HepG2 (cell line): ENCODE measurements around the gene HCFC1R1. TPM values are rescaled to one million over a fixed set of nuclear protein-coding genes. Genes with fewer than 3 reads are reported as not detected.
A peak's percentile ranks its signal among the peaks of the same experiment; 100 is the strongest.

Experiments used
- AKAP8 ChIP-seq: sonication (generic); formaldehyde crosslinking; IDR thresholded peaks from 2 replicates; pipeline ENCODE4 v1.5.1; 2020; ENCODE audit warnings: mild to moderate bottlenecking, missing genetic modification reagents
- ASH2L ChIP-seq: fragments of 300-600, 200-600 bp; sonication (generic); IDR thresholded peaks from 2 replicates; pipeline ENCODE4 v1.7.0; 2017; ENCODE audit warnings: low read depth, mild to moderate bottlenecking, moderate library complexity, mixed read lengths, low read length; ENCODE audit not compliant: insufficient read length
- CEBPB ChIP-seq: IDR thresholded peaks from 2 replicates; pipeline ENCODE4 v1.6.1; 2011; ENCODE audit warnings: low read depth, low read length, improper control_type of control experiment, borderline replicate concordance
- FOSL2 ChIP-seq: sonication (generic); formaldehyde crosslinking; IDR thresholded peaks from 2 replicates; pipeline ENCODE4 v1.4.0; 2020; ENCODE audit warnings: missing genetic modification reagents
- HDAC1 ChIP-seq: sonication (generic); formaldehyde crosslinking; IDR thresholded peaks from 2 replicates; pipeline ENCODE4 v1.5.1; 2020; ENCODE audit warnings: mild to moderate bottlenecking, missing genetic modification reagents
- HMG20A ChIP-seq: IDR thresholded peaks from 2 replicates; pipeline ENCODE4 v1.6.1; 2016; ENCODE audit warnings: borderline replicate concordance
- HNRNPLL ChIP-seq: fragments of 200-400 bp; formaldehyde crosslinking; IDR thresholded peaks from 2 replicates; pipeline ENCODE4 v1.6.1; 2017; ENCODE audit warnings: mild to moderate bottlenecking, low read depth, low read length; ENCODE audit not compliant: poor library complexity, severe bottlenecking
- MEIS1 ChIP-seq: sonication (generic); formaldehyde crosslinking; IDR thresholded peaks from 2 replicates; pipeline ENCODE4 v1.9.0; 2021; ENCODE audit warnings: mild to moderate bottlenecking, missing genetic modification reagents, moderate library complexity, borderline replicate concordance
- MYC ChIP-seq: sonication (generic); formaldehyde crosslinking; IDR thresholded peaks from 2 replicates; pipeline ENCODE4 v1.9.0; 2021; ENCODE audit warnings: missing genetic modification reagents, borderline replicate concordance
- PHF21A ChIP-seq: sonication (generic); formaldehyde crosslinking; IDR thresholded peaks from 2 replicates; pipeline ENCODE4 v1.5.0; 2020; ENCODE audit warnings: mild to moderate bottlenecking, missing genetic modification reagents
- RARG ChIP-seq: sonication (generic); formaldehyde crosslinking; IDR thresholded peaks from 2 replicates; pipeline ENCODE4 v1.4.0; 2020; ENCODE audit warnings: low read depth, mild to moderate bottlenecking, missing genetic modification reagents
- SNRNP70 ChIP-seq: fragments of 200-400 bp; formaldehyde crosslinking; IDR thresholded peaks from 2 replicates; pipeline ENCODE4 v1.6.1; 2017; ENCODE audit warnings: mild to moderate bottlenecking, low read depth, low read length, moderate library complexity
- SOX6 ChIP-seq, 2 experiments: fragments of 450-650 bp in 1 of 2; sonication (generic) in 1 of 2; formaldehyde crosslinking in 1 of 2; IDR thresholded peaks; 2 replicates each; pipeline versions ENCODE4 v1.4.0 to v1.6.1; 2017 to 2020; ENCODE audit warnings: antibody characterized with exemption in 1 of 2, mild to moderate bottlenecking in 1 of 2, missing genetic modification reagents in 1 of 2
- ZNF614 ChIP-seq: IDR thresholded peaks from 2 replicates; pipeline ENCODE4 v1.6.1; 2018; ENCODE audit warnings: missing biosample characterization, missing genetic modification reagents, inconsistent platforms, borderline replicate concordance
- polyA plus RNA-seq, 8 experiments: library from polyadenylated mRNA; depleted of rRNA in 3 of 8; stranded (reverse) in 7 of 8; unstranded in 1 of 8; fragments of >200 nt; fragmentation: Illumina TruSeq in 4 of 8; extraction: Trizol in 4 of 8; gene quantifications; 2 replicates each; pipeline versions ENCODE4 v1.2.1 to v1.2.3, GENCODE V29; 2011 to 2016; ENCODE audit warnings: low read depth in 4 of 8, missing spikeins in 1 of 8, mixed read lengths in 1 of 8; ENCODE audit not compliant: insufficient read depth in 1 of 8
- total RNA-seq, 5 experiments: library from RNA; depleted of rRNA; stranded (reverse); fragments of >200 nt; fragmentation: Illumina TruSeq; extraction: Trizol; gene quantifications; 2 replicates each; pipeline ENCODE4 v1.2.3, GENCODE V29; 2016; ENCODE audit warnings: low read depth in 1 of 5
- TF ChIP-seq, protein P1 (sequence below): sonication (generic); formaldehyde crosslinking; IDR thresholded peaks from 2 replicates; pipeline ENCODE4 v1.5.1; 2020; ENCODE audit warnings: missing genetic modification reagents, mild to moderate bottlenecking, borderline replicate concordance
- TF ChIP-seq, protein P2 (sequence below): sonication (generic); formaldehyde crosslinking; IDR thresholded peaks from 2 replicates; pipeline ENCODE4 v1.9.0; 2022; ENCODE audit warnings: low read depth, missing genetic modification reagents
- TF ChIP-seq, protein P3 (sequence below), 2 experiments: sonication (generic) in 1 of 2; formaldehyde crosslinking in 1 of 2; IDR thresholded peaks; 2 replicates each; pipeline versions ENCODE4 v1.4.0 to v1.6.1; 2018 to 2020; ENCODE audit warnings: missing genetic modification reagents in 2 of 2, borderline replicate concordance in 1 of 2, low read depth in 1 of 2, mild to moderate bottlenecking in 1 of 2, missing biosample characterization in 1 of 2
- TF ChIP-seq, protein P4 (sequence below): sonication (generic); formaldehyde crosslinking; IDR thresholded peaks from 2 replicates; pipeline ENCODE4 v1.4.0; 2020; ENCODE audit warnings: mild to moderate bottlenecking, missing genetic modification reagents
- TF ChIP-seq, protein P5 (sequence below): IDR thresholded peaks from 2 replicates; pipeline ENCODE4 v1.6.1; 2012; ENCODE audit warnings: low read length, improper control_type of control experiment

Gene HCFC1R1
- total and polyA plus RNA-seq, 2 of the 13 experiments (the other 11 are each of a cell fraction or from before 2014, with no cell fraction given), result 13.8 to 16.1 TPM

DNA sequence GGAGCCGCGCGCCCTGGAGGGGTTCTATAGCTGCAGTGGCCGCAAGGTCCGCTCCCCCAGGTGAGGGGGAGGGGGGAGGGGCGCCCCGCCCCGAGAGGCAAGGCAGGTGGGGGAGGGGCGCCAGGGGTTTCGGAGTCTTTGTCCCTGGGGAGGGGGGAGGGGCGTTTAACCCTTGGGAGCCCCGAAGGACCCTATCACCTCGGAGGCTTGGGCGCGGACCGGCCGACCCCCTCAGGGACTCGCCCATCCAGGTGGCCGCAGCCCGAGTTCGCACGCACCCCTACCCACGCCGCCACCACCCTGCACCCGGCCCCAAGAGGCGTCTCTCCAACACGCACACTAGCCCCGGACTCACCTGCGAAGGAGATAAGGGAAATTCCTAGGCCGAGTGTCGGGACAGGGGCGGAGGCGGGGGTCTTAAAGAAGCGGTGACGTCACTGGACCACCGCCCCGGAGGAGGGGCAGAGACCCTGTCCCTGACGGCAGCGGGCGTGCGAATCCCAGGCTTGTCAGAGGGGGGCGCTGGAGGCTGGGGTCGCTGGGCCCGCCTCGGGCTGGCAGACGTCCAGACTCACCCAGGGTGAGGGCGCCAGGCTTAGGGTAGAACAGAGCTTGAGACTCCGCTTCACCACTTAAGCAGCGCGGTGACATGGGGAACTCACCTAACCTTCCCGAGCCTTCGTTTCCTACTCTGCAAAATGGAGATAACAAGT, 5.8 kb downstream of the HCFC1R1 start, which contains the start of gene CLDN6 (continued):
- TF ChIP-seq, protein P1, sequence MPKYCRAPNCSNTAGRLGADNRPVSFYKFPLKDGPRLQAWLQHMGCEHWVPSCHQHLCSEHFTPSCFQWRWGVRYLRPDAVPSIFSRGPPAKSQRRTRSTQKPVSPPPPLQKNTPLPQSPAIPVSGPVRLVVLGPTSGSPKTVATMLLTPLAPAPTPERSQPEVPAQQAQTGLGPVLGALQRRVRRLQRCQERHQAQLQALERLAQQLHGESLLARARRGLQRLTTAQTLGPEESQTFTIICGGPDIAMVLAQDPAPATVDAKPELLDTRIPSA, result no peak
- TF ChIP-seq, protein P2, sequence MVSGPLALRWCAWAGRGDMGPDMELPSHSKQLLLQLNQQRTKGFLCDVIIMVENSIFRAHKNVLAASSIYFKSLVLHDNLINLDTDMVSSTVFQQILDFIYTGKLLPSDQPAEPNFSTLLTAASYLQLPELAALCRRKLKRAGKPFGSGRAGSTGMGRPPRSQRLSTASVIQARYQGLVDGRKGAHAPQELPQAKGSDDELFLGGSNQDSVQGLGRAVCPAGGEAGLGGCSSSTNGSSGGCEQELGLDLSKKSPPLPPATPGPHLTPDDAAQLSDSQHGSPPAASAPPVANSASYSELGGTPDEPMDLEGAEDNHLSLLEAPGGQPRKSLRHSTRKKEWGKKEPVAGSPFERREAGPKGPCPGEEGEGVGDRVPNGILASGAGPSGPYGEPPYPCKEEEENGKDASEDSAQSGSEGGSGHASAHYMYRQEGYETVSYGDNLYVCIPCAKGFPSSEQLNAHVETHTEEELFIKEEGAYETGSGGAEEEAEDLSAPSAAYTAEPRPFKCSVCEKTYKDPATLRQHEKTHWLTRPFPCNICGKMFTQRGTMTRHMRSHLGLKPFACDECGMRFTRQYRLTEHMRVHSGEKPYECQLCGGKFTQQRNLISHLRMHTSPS (CRISPR knock-in tag), result 0 out of 2 replicates have a peak, but pooled peaks have one; percentile 48
- TF ChIP-seq FOSL2 (CRISPR knock-in tag), result peak; percentile 33; the same call in 1 of the 2 replicates
- TF ChIP-seq, protein P3, sequence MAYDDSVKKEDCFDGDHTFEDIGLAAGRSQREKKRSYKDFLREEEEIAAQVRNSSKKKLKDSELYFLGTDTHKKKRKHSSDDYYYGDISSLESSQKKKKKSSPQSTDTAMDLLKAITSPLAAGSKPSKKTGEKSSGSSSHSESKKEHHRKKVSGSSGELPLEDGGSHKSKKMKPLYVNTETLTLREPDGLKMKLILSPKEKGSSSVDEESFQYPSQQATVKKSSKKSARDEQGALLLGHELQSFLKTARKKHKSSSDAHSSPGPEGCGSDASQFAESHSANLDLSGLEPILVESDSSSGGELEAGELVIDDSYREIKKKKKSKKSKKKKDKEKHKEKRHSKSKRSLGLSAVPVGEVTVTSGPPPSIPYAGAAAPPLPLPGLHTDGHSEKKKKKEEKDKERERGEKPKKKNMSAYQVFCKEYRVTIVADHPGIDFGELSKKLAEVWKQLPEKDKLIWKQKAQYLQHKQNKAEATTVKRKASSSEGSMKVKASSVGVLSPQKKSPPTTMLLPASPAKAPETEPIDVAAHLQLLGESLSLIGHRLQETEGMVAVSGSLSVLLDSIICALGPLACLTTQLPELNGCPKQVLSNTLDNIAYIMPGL (CRISPR knock-in tag; IDR thresholded peaks at IDR 0.05; ENCODE audit: borderline replicate concordance in 1 of 2, low read depth in 1 of 2), result peak; percentile 24 to 32; a peak in 3 of 4 replicates
- TF ChIP-seq, protein P4, sequence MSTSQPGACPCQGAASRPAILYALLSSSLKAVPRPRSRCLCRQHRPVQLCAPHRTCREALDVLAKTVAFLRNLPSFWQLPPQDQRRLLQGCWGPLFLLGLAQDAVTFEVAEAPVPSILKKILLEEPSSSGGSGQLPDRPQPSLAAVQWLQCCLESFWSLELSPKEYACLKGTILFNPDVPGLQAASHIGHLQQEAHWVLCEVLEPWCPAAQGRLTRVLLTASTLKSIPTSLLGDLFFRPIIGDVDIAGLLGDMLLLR, result 0 out of 2 replicates have a peak, but pooled peaks have one; percentile 18
- no peak for TF ChIP-seq MEIS1 (CRISPR knock-in tag)
- TF ChIP-seq SNRNP70, result no peak
- no peak for TF ChIP-seq HMG20A (CRISPR knock-in tag)
- TF ChIP-seq ASH2L, result no peak
- TF ChIP-seq PHF21A (CRISPR knock-in tag), result no peak
- TF ChIP-seq AKAP8 (CRISPR knock-in tag), result no peak
- TF ChIP-seq MYC (CRISPR knock-in tag), result peak; percentile 25; the same call in 1 of the 2 replicates
- no peak for TF ChIP-seq RARG (CRISPR knock-in tag)
- TF ChIP-seq, protein P5, sequence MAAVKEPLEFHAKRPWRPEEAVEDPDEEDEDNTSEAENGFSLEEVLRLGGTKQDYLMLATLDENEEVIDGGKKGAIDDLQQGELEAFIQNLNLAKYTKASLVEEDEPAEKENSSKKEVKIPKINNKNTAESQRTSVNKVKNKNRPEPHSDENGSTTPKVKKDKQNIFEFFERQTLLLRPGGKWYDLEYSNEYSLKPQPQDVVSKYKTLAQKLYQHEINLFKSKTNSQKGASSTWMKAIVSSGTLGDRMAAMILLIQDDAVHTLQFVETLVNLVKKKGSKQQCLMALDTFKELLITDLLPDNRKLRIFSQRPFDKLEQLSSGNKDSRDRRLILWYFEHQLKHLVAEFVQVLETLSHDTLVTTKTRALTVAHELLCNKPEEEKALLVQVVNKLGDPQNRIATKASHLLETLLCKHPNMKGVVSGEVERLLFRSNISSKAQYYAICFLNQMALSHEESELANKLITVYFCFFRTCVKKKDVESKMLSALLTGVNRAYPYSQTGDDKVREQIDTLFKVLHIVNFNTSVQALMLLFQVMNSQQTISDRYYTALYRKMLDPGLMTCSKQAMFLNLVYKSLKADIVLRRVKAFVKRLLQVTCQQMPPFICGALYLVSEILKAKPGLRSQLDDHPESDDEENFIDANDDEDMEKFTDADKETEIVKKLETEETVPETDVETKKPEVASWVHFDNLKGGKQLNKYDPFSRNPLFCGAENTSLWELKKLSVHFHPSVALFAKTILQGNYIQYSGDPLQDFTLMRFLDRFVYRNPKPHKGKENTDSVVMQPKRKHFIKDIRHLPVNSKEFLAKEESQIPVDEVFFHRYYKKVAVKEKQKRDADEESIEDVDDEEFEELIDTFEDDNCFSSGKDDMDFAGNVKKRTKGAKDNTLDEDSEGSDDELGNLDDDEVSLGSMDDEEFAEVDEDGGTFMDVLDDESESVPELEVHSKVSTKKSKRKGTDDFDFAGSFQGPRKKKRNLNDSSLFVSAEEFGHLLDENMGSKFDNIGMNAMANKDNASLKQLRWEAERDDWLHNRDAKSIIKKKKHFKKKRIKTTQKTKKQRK, result no peak
- TF ChIP-seq HDAC1 (CRISPR knock-in tag), result peak; percentile 41; the same call in 1 of the 2 replicates
- TF ChIP-seq SOX6 (IDR thresholded peaks at IDR 0.05), result no peak
- TF ChIP-seq SOX6 (CRISPR knock-in tag; IDR thresholded peaks at IDR 0.05), result peak; percentile 3; the same call in 1 of the 2 replicates
- TF ChIP-seq CEBPB, result no peak
- peak; percentile 23 for TF ChIP-seq HNRNPLL
- 0 out of 2 replicates have a peak, but pooled peaks have one; percentile 15 for TF ChIP-seq ZNF614 (CRISPR knock-in tag)
